Measurements from ENCODE around the gene TTC21A. TPM values are rescaled to one million over a fixed set of nuclear protein-coding genes. Genes with fewer than 3 reads are reported as not detected.

The TTC21A gene
- total and polyA plus RNA-seq, 4 experiments from 2014 or later, result 1.1 to 3.9 (median 3.0) TPM; not detected in 1

- Histone ChIP-seq H3K27me3 (ENCODE audit: insufficient read depth, low read length) (no peaks in the 10 kb centered on the region), H3K9me3 (ENCODE audit: control insufficient read depth in 1 of 2, low read length in 2 of 2) (no peaks in the 10 kb centered on the region), H3K36me3 (ENCODE audit: insufficient read depth, low read length) (peaks cover 31% of the 10 kb centered on the region), H3K4me3 (ENCODE audit: low read length in 2 of 2) (no peak overlapping the region), H3K4me1 (ENCODE audit: insufficient read depth, low read length) (peaks cover 31% of the 10 kb centered on the region), H3K27ac (ENCODE audit: low read depth, low read length) (no peak overlapping the region)
- Mint-ChIP-seq H3K9me3 (no peaks in the 10 kb centered on the region), H3K36me3 (peaks cover 0 to 31% of the 10 kb centered on the region in 2 donors), H3K27me3 (no peaks in the 10 kb centered on the region), H3K4me3 (peak overlapping the region in 2 of 8 donors; percentile 24 to 73), H3K27ac (peak overlapping the region; percentile 74 to 85 (median 82)), H3K4me1 (peaks cover 28 to 62% (median 47%) of the 10 kb centered on the region in 4 donors)
- DNase-seq, result no peak
- ChIA-PET CTCF (ENCODE audit: partially characterized antibody) (interaction anchor here (14.8 kb wide), 1 partner anchor 187 kb away, joined by 170 read pairs; no protein-coding TSS in a partner anchor), POLR2A (ENCODE audit: partially characterized antibody) (no interaction called here)
- intact Hi-C loops (cut with micrococcal nuclease), result no loop called here
Measured at GRCh38 chr3:39102504-39103323, 4.8 kb upstream of the TTC21A start.

GRCh38 chr3:39103324-39103693 is 4.2 kb upstream of the TTC21A start:
- Mint-ChIP-seq H3K27me3 (no peaks in the 10 kb centered on the region), H3K9me3 (no peaks in the 10 kb centered on the region), H3K36me3 (peaks cover 0 to 31% of the 10 kb centered on the region in 2 donors), H3K27ac (peak overlapping the region; percentile 27 to 85 (median 76)), H3K4me3 (peak overlapping the region in 1 of 8 donors; percentile 17), H3K4me1 (peaks cover 33 to 68% (median 52%) of the 10 kb centered on the region in 4 donors)
- Histone ChIP-seq H3K27ac (ENCODE audit: low read depth, low read length) (no peak overlapping the region), H3K4me3 (ENCODE audit: low read length in 2 of 2) (no peak overlapping the region), H3K9me3 (ENCODE audit: control insufficient read depth in 1 of 2, low read length in 2 of 2) (no peaks in the 10 kb centered on the region), H3K36me3 (ENCODE audit: insufficient read depth, low read length) (peaks cover 25% of the 10 kb centered on the region), H3K4me1 (ENCODE audit: insufficient read depth, low read length) (peaks cover 37% of the 10 kb centered on the region), H3K27me3 (ENCODE audit: insufficient read depth, low read length) (no peaks in the 10 kb centered on the region)
- DNase-seq, result no peak
- POLR2A ChIA-PET (ENCODE audit: partially characterized antibody), result no interaction called here
- CTCF ChIA-PET (ENCODE audit: partially characterized antibody), result interaction anchor here (14.8 kb wide), 1 partner anchor 186 kb away, joined by 170 read pairs; no protein-coding TSS in a partner anchor
- intact Hi-C loops (cut with micrococcal nuclease), result no loop called here

GRCh38 chr3:39103791-39104552 is 3.5 kb upstream of the TTC21A start:
- peaks cover 0 to 26% of the 10 kb centered on the region in 2 donors for H3K36me3 Mint-ChIP-seq
- Histone ChIP-seq H3K4me1 (ENCODE audit: insufficient read depth, low read length) (peaks cover 43% of the 10 kb centered on the region), H3K4me3 (ENCODE audit: low read length in 2 of 2) (no peak overlapping the region), H3K27me3 (ENCODE audit: insufficient read depth, low read length) (no peaks in the 10 kb centered on the region), H3K27ac (ENCODE audit: low read depth, low read length) (peak overlapping the region; percentile 19), H3K36me3 (ENCODE audit: insufficient read depth, low read length) (peaks cover 19% of the 10 kb centered on the region), H3K9me3 (ENCODE audit: control insufficient read depth in 1 of 2, low read length in 2 of 2) (no peaks in the 10 kb centered on the region)
- POLR2A ChIA-PET (ENCODE audit: partially characterized antibody), result no interaction called here
- intact Hi-C loops (cut with micrococcal nuclease), result no loop called here
- no peaks in the 10 kb centered on the region for H3K27me3 Mint-ChIP-seq
- peak overlapping the region in 2 of 8 donors; percentile 5 to 9 for H3K4me3 Mint-ChIP-seq
- no peak for DNase-seq
- H3K4me1 Mint-ChIP-seq, result peaks cover 39 to 75% (median 59%) of the 10 kb centered on the region in 4 donors
- H3K9me3 Mint-ChIP-seq, result no peaks in the 10 kb centered on the region
- peak overlapping the region; percentile 27 to 94 (median 84) for H3K27ac Mint-ChIP-seq
- CTCF ChIA-PET (ENCODE audit: partially characterized antibody), result interaction anchor here (1.5 to 14.8 kb wide), 2 partner anchors 86 to 186 kb away, joined by 4 to 170 read pairs; no protein-coding TSS in a partner anchor

- Histone ChIP-seq H3K27me3 (ENCODE audit: insufficient read depth, low read length) (no peaks in the 10 kb centered on the region), H3K27ac (ENCODE audit: low read depth, low read length) (no peak overlapping the region), H3K36me3 (ENCODE audit: insufficient read depth, low read length) (peaks cover 8% of the 10 kb centered on the region), H3K4me1 (ENCODE audit: insufficient read depth, low read length) (peaks cover 45% of the 10 kb centered on the region), H3K4me3 (ENCODE audit: low read length in 2 of 2) (no peak overlapping the region), H3K9me3 (ENCODE audit: control insufficient read depth in 1 of 2, low read length in 2 of 2) (no peaks in the 10 kb centered on the region)
- H3K36me3 Mint-ChIP-seq, result peaks cover 0 to 18% of the 10 kb centered on the region in 2 donors
- H3K27me3 Mint-ChIP-seq, result no peaks in the 10 kb centered on the region
- peak overlapping the region in 7 of 8 donors; percentile 26 to 93 (median 86) for H3K4me3 Mint-ChIP-seq
- no peaks in the 10 kb centered on the region for H3K9me3 Mint-ChIP-seq
- ChIA-PET CTCF (ENCODE audit: partially characterized antibody) (interaction anchor here (1.2 to 14.8 kb wide), 4 partner anchors 21 to 185 kb away, joined by 4 to 170 read pairs (median 18); no protein-coding TSS in a partner anchor), POLR2A (ENCODE audit: partially characterized antibody) (interaction anchor here (1.2 to 2.8 kb wide), 2 partner anchors 70 to 302 kb away, joined by 3 to 8 read pairs; partner anchors contain the start of gene RPSA)
- H3K27ac Mint-ChIP-seq, result peak overlapping the region; percentile 28 to 94 (median 85)
- H3K4me1 Mint-ChIP-seq, result peaks cover 42 to 77% (median 62%) of the 10 kb centered on the region in 4 donors
- intact Hi-C loops (cut with micrococcal nuclease), result loop anchor here (5.0 kb wide), 2 partner anchors 53 to 277 kb away; partner anchors contain the start of genes SCN11A, SLC25A38 and WDR48
- DNase-seq, result peak in 1 of 5 donors; percentile 18
Measured at GRCh38 chr3:39104961-39105686, 2.4 kb upstream of the TTC21A start.

GRCh38 chr3:39105687-39106063 is 1.8 kb upstream of the TTC21A start:
- no peak for DNase-seq
- Mint-ChIP-seq H3K4me3 (peak overlapping the region in 7 of 8 donors; percentile 81 to 93 (median 87)), H3K36me3 (peaks cover 0 to 16% of the 10 kb centered on the region in 2 donors), H3K4me1 (peaks cover 42 to 77% (median 62%) of the 10 kb centered on the region in 4 donors), H3K27me3 (no peaks in the 10 kb centered on the region), H3K27ac (peak overlapping the region; percentile 76 to 94 (median 89)), H3K9me3 (no peaks in the 10 kb centered on the region)
- Histone ChIP-seq H3K9me3 (ENCODE audit: control insufficient read depth in 1 of 2, low read length in 2 of 2) (no peaks in the 10 kb centered on the region), H3K27ac (ENCODE audit: low read depth, low read length) (no peak overlapping the region), H3K4me1 (ENCODE audit: insufficient read depth, low read length) (peaks cover 45% of the 10 kb centered on the region), H3K36me3 (ENCODE audit: insufficient read depth, low read length) (peaks cover 3% of the 10 kb centered on the region), H3K27me3 (ENCODE audit: insufficient read depth, low read length) (no peaks in the 10 kb centered on the region), H3K4me3 (ENCODE audit: low read length in 2 of 2) (no peak overlapping the region)
- intact Hi-C loops (cut with micrococcal nuclease), result loop anchor here (2.0 to 5.0 kb wide), 3 partner anchors 53 to 277 kb away; partner anchors contain the start of genes SCN11A, SLC25A38 and WDR48
- POLR2A ChIA-PET (ENCODE audit: partially characterized antibody), result interaction anchor here (0.7 to 2.8 kb wide), 5 partner anchors 21 to 301 kb away, joined by 3 to 8 read pairs (median 3); partner anchors contain the start of gene RPSA
- CTCF ChIA-PET (ENCODE audit: partially characterized antibody), result interaction anchor here (1.2 to 14.8 kb wide), 3 partner anchors 21 to 184 kb away, joined by 7 to 170 read pairs (median 30); no protein-coding TSS in a partner anchor

- intact Hi-C loops (cut with micrococcal nuclease), result loop anchor here (2.0 to 5.0 kb wide), 3 partner anchors 54 to 276 kb away; partner anchors contain the start of genes SCN11A, SLC25A38 and WDR48
- Mint-ChIP-seq H3K4me1 (peaks cover 42 to 73% (median 59%) of the 10 kb centered on the region in 4 donors), H3K9me3 (no peaks in the 10 kb centered on the region), H3K4me3 (peak overlapping the region; percentile 81 to 93 (median 88)), H3K36me3 (peaks cover 0 to 11% of the 10 kb centered on the region in 2 donors), H3K27me3 (no peaks in the 10 kb centered on the region), H3K27ac (peak overlapping the region; percentile 76 to 94 (median 89))
- no peak for DNase-seq
- peak overlapping the region; percentile 76 for H3K27ac ChIP-seq (ENCODE audit: low read depth, low read length)
- no peaks in the 10 kb centered on the region for H3K9me3 ChIP-seq (ENCODE audit: control insufficient read depth in 1 of 2, low read length in 2 of 2)
- CTCF ChIA-PET (ENCODE audit: partially characterized antibody), result interaction anchor here (1.2 to 14.8 kb wide), 3 partner anchors 20 to 183 kb away, joined by 7 to 170 read pairs (median 30); no protein-coding TSS in a partner anchor
- no peaks in the 10 kb centered on the region for H3K27me3 ChIP-seq (ENCODE audit: insufficient read depth, low read length)
- H3K36me3 ChIP-seq (ENCODE audit: insufficient read depth, low read length), result no peaks in the 10 kb centered on the region
- POLR2A ChIA-PET (ENCODE audit: partially characterized antibody), result interaction anchor here (0.7 to 2.8 kb wide), 6 partner anchors 19 to 300 kb away, joined by 3 to 8 read pairs (median 3); partner anchors contain the start of gene RPSA
- peaks cover 45% of the 10 kb centered on the region for H3K4me1 ChIP-seq (ENCODE audit: insufficient read depth, low read length)
- H3K4me3 ChIP-seq (ENCODE audit: low read length in 2 of 2), result peak overlapping the region; percentile 67 to 71
Measured at GRCh38 chr3:39106281-39106811, 1.1 kb upstream of the TTC21A start.
